ENCODE measurements around the gene ICOSLG.

ICOSLG gene

DNA sequence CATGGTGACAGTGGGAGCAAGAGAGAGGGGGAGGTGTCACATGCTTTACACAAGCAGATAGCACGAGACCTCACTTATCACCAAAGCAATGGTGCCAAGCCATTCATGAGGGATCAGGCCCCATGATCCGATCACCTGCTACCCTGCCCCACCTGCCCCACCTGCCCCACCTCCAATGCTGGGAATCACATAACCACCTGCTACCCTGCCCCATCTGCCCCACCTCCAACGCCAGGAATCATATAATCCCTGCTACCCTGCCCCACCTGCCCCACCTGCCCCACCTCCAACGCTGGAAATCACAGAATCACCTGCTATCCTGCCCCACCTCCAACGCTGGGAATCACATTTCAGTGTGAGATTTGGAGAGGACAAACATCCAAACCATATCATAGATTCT, 34.3 kb upstream of the ICOSLG start:
- no peak for DNase-seq (ENCODE audit: low read depth, low spot score)
- ChIA-PET POLR2A (no interaction called here), CTCF (interaction anchor here (3.4 kb wide), 1 partner anchor 22 kb away, joined by 13 read pairs; no protein-coding TSS in a partner anchor)
- no peak overlapping the region for H3K4me3 ChIP-seq (ENCODE audit: low read depth, low read length)
- TF ChIP-seq CTCF (IDR thresholded peaks at IDR 0.05; ENCODE audit: insufficient read depth, low read length, missing control alignments): no peak

- H3K4me3 ChIP-seq (ENCODE audit: low read depth, low read length): no peak overlapping the region
- ChIA-PET POLR2A (no interaction called here), CTCF (interaction anchor here (3.4 kb wide), 1 partner anchor 24 kb away, joined by 13 read pairs; no protein-coding TSS in a partner anchor)
- DNase-seq (ENCODE audit: low read depth, low spot score): no peak
- no peak for TF ChIP-seq CTCF (IDR thresholded peaks at IDR 0.05; ENCODE audit: insufficient read depth, low read length, missing control alignments)
Observed at GRCh38 chr21:44273046-44273445, 32.3 kb upstream of the ICOSLG start.

DNA sequence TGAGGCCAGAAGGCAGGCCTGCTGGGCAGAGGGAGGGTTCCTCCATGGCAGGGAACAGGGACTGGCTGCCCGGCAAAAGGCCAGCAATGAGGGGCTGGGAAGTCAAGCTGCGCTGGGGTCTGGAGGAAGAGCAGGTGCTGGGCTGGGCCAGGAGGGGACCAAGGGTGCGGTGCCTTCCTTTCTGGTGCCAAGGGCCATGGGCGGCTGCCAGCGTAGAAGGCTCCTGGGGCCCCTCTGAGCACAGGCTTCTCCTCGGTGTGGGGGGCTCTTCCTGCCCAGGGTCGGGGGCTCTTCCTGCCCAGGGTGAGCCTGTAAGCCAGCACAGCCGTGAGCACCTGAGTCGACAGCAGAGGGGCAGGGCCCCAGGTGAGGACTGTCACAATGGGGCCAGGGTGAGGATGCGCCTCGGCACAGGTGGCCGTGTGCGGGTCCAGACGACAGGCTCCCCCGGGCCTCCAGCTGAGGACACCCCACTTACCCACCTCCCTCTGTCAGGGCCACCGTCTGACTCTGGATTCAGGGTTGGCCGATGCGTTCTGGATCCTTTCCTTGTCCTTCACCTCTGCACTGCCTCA, 31.6 kb upstream of the ICOSLG start:
- TF ChIP-seq CTCF (IDR thresholded peaks at IDR 0.05; ENCODE audit: insufficient read depth, low read length, missing control alignments): no peak
- H3K4me3 ChIP-seq (ENCODE audit: low read depth, low read length): no peak overlapping the region
- ChIA-PET CTCF (interaction anchor here (3.4 kb wide), 1 partner anchor 25 kb away, joined by 13 read pairs; no protein-coding TSS in a partner anchor), POLR2A (no interaction called here)
- no peak for DNase-seq (ENCODE audit: low read depth, low spot score)

DNA sequence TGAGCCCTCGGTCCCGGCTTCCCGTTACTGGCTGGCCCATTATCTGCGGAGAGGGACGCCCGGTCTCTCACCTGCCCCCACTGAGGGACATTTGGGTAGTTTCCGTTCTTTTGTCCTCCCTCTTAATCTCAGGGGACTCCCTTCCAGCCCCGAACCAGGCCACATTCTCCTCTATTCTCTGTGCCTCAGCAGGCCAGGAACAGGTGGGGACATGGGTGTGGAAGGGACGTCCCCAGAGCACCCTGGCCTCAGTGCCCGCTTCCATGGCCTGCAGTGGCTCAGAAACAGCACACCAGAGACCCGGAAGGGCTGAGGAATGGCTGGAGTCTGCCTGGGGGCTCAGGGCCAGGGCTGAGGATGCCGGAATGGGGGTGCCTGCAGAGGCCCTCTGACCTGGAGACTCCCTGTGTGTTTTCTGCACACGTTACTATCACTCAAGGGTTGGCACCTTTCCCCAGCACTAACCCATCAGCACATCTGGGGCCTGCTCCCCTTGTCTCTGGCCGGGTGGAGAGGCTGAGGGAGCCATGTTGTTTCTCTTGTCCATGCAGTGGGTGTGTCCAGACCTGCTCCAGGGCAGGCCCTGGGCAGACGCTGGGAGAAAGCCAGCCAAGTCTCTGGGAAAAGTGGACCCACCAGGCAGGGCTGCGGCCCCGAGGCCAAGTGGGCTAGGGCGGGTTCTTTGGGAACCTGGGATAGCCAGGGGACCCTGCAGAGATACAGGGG, 31.0 kb upstream of the ICOSLG start:
- POLR2A ChIA-PET: no interaction called here
- no peak for DNase-seq (ENCODE audit: low read depth, low spot score)
- no peak overlapping the region for H3K4me3 ChIP-seq (ENCODE audit: low read depth, low read length)
- CTCF ChIA-PET: no interaction called here
- no peak for TF ChIP-seq CTCF (IDR thresholded peaks at IDR 0.05; ENCODE audit: insufficient read depth, low read length, missing control alignments)

DNA sequence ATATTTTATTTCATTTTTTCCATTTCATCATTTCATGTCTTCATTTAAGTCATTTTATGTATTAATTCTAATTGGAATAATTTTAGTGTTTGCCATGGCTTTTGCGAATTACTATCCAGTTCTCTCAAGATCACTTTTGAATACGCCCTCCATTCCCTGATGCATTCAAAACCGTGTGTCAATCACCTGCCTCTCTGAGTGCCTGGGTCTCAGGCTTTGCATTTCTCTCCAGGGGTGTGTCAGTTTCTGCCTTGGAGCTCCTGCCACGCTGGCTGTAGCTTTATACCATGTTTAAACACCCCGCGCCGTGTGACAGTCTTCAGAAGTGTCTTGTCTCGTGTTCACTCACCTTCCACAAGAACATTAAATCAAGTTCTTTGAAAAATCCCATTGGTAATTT, 28.3 kb upstream of the ICOSLG start:
- CTCF ChIA-PET: interaction anchor here (2.3 kb wide), 1 partner anchor 8 kb away, joined by 8 read pairs; no protein-coding TSS in a partner anchor
- TF ChIP-seq CTCF (IDR thresholded peaks at IDR 0.05; ENCODE audit: insufficient read depth, low read length, missing control alignments): no peak
- POLR2A ChIA-PET: no interaction called here
- DNase-seq (ENCODE audit: low read depth, low spot score): no peak
- H3K4me3 ChIP-seq (ENCODE audit: low read depth, low read length): no peak overlapping the region

DNA sequence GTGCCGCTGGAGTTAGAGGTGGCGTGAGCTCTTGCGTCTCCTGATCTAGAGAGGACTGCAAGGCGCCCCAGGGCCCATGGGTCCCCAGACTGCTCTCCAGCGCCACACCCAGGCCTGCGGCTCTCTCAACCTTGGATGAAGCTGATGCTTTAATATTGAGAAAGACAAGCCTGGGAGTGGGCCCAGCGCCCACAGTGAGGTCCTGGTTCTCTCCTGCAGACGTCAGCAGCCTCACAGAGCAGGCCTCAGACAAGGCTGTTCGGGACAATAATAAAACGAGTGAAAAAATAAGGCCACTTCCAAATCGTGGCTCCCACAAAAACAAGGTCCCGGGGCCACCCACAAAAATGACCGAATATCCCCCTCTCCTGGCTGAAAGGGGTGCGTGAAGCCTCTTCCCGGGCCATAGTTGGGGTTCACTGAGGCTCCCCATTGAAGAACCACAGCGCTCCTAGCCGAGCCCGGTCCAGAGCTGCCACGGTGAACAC, 27.0 kb upstream of the ICOSLG start:
- no peak for TF ChIP-seq CTCF (IDR thresholded peaks at IDR 0.05; ENCODE audit: insufficient read depth, low read length, missing control alignments)
- ChIA-PET CTCF (interaction anchor here (1.6 to 2.3 kb wide), 2 partner anchors 9 to 13 kb away, joined by 4 to 8 read pairs; no protein-coding TSS in a partner anchor), POLR2A (no interaction called here)
- no peak for DNase-seq (ENCODE audit: low read depth, low spot score)
- no peak overlapping the region for H3K4me3 ChIP-seq (ENCODE audit: low read depth, low read length)

All from AG04449 (cell line).